ENCODE results near the gene CACNA2D2. TPM values are rescaled to one million over a fixed set of nuclear protein-coding genes. Genes with fewer than 3 reads are reported as not detected.

Gene CACNA2D2
- total and polyA plus RNA-seq, 2 of the 13 experiments (the other 11 are each of a cell fraction or from before 2014, with no cell fraction given) = not detected

- TF ChIP-seq MATR3 (CRISPR knock-in tag; IDR thresholded peaks at IDR 0.05) (no peak), CHCHD3 (CRISPR knock-in tag; IDR thresholded peaks at IDR 0.05) (0 out of 2 replicates have a peak, but pooled peaks have one; percentile 39), ZNF282 (IDR thresholded peaks at IDR 0.05; ENCODE audit: partially characterized antibody) (no peak), GTF3A (CRISPR knock-in tag; conservative IDR thresholded peaks at IDR 0.05) (no peak; the same call in 1 of the 2 replicates), POGZ (CRISPR knock-in tag; IDR thresholded peaks at IDR 0.05) (no peak; the same call in 1 of the 2 replicates), ARNT (IDR thresholded peaks at IDR 0.05) (no peak), ZNF460 (CRISPR knock-in tag; IDR thresholded peaks at IDR 0.05; ENCODE audit: borderline replicate concordance) (no peak), ZNF362 (CRISPR knock-in tag; IDR thresholded peaks at IDR 0.05; ENCODE audit: borderline replicate concordance) (no peak), WIZ (CRISPR knock-in tag; IDR thresholded peaks at IDR 0.05) (peak; percentile 52), ZNF207 (IDR thresholded peaks at IDR 0.05; ENCODE audit: borderline replicate concordance) (no peak), TMF1 (CRISPR knock-in tag; IDR thresholded peaks at IDR 0.05; ENCODE audit: low read depth) (no peak; the same call in 1 of the 2 replicates), POGK (CRISPR knock-in tag; conservative IDR thresholded peaks at IDR 0.05) (peak; percentile 92), AFF4 (CRISPR knock-in tag; IDR thresholded peaks at IDR 0.05) (0 out of 2 replicates have a peak, but pooled peaks have one; percentile 63), TEAD3 (CRISPR knock-in tag; optimal IDR thresholded peaks at IDR 0.05; ENCODE audit: borderline replicate concordance) (no peak), ZFP91 (CRISPR knock-in tag; IDR thresholded peaks at IDR 0.05; ENCODE audit: borderline replicate concordance) (peak; percentile 87), ADNP (CRISPR knock-in tag; IDR thresholded peaks at IDR 0.05) (no peak), JUNB (CRISPR knock-in tag; IDR thresholded peaks at IDR 0.05; ENCODE audit: borderline replicate concordance) (no peak), ETS1 (CRISPR knock-in tag; IDR thresholded peaks at IDR 0.05) (no peak), ZNF350 (CRISPR knock-in tag; IDR thresholded peaks at IDR 0.05; ENCODE audit: borderline replicate concordance, low read depth) (peak; percentile 57), NPAS2 (CRISPR knock-in tag; IDR thresholded peaks at IDR 0.05; ENCODE audit: borderline replicate concordance) (no peak)
These were observed 144.3 kb downstream of the CACNA2D2 start, which contains the start of gene TMEM115 (continued) for GRCh38 chr3:50358911-50359759.

Data from HepG2 (cell line).